SW480 (cell line): Measurements from ENCODE around the gene BOC.
A peak's percentile ranks its signal among the peaks of the same experiment; 100 is the strongest.

ENCODE experiments used
- DNase-seq: peaks from one replicate; pipeline ENCODE4 v3.0.0-alpha.2; 2016; ENCODE audit warnings: low spot score

Gene BOC

DNA sequence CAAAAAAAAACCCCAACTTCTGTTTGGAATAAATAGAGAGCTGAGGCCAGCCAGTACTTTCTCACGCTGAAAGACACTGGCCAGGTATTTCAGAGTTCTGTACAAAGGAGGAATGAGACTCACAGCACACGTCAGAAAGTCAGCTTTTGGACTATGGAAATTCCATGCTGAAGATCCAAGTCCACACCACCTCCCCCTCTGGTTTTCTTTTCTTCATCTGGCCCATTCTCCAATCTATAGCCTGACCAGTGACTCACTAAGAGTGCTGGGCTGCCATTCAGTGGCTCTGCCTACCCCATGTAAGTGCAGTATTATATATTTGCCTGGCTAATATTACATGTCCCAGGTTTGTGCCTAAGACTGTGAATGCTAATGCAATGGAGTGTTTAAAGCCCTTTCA, 13.9 kb downstream of the BOC start:
- DNase-seq, result no peak

DNA sequence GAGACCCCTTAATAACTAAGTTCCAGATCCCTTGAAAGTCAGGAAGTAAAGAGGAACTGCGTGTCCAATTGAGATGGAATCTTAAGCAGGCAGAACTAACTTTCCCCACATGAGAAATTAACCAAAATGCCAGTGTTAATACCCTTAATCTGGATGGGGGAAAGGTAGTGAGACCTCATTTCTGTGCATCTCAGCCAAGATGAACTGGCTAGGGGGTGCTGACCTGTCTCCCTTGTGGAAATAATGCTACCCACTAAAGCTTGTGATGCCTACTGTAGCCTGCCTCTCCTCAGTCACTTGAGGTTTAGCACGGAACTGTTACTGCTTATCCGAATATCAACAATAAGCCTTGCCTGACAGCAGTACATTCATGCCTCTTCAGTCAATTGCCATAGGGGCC, 15.1 kb downstream of the BOC start:
- DNase-seq, result no peak

GRCh38 chr3:113227146-113227545, 15.8 kb downstream of the BOC start:
- no peak for DNase-seq

GRCh38 chr3:113228498-113229286, 17.3 kb downstream of the BOC start:
- no peak for DNase-seq

DNA sequence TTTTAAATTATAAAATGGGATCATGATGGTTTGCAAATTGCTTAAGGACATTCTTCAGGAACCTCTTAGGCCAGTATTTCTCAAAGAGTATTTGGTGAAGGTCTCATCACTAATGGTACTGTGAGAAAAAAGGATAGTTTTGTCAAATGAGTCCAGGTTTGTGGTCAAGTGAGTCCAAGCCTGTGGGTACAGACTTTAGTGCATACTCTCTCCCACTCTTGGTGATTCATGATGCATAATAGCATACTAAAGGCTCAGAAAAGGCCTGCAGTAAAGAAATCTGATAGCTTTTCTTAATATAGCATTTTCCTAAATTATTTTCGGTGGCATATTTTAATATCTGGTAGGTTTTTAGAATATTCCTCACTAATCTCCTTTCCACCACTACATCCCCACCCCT, 20.0 kb downstream of the BOC start:
- DNase-seq, result peak; percentile 14

DNA sequence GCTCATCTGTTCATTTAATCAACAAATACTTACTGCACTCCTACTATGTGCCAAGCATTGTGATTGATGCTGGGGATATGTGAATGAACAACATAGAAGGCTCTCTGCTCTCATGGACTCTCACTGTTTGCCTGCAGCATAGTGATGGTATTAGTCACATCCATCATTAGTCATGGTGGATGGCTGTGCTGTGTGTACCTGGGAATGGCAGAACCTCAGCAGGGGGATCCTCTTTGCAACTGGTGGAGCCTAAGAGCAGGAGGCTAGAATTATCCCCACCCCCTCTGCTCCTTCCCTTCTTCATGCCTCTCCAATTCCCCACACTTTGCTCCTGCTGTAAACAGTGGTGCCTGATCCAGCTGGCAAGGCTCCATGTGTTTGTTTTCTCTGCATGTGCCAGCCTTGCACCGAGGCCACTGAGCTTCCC, 20.5 kb downstream of the BOC start:
- DNase-seq, result peak; percentile 79

GRCh38 chr3:113232342-113232741, 21.0 kb downstream of the BOC start:
- DNase-seq, result no peak

GRCh38 chr3:113233497-113233896, 22.1 kb downstream of the BOC start:
- DNase-seq, result no peak

DNA sequence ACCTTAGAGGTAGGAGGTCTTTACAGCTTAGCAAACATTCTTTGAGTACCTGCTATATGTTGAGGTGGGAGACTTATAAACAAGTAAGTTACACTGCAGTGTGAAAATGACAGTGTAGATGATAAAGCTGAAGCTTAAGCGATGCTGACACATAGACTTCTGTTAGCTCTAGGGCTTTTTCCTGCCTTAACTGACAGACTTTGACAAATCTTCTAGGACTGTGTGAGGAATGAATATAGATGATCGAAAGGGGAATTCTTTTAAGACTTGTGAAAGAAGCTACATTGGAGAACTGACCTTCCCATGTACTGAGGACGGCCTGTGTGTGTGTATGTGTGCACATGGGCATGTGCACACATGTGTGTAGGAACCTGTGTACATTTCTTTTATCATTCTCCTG, 22.7 kb downstream of the BOC start:
- DNase-seq, result no peak

GRCh38 chr3:113234688-113235260, 23.4 kb downstream of the BOC start:
- DNase-seq, result no peak

GRCh38 chr3:113238503-113238902, 27.1 kb downstream of the BOC start:
- no peak for DNase-seq

DNA sequence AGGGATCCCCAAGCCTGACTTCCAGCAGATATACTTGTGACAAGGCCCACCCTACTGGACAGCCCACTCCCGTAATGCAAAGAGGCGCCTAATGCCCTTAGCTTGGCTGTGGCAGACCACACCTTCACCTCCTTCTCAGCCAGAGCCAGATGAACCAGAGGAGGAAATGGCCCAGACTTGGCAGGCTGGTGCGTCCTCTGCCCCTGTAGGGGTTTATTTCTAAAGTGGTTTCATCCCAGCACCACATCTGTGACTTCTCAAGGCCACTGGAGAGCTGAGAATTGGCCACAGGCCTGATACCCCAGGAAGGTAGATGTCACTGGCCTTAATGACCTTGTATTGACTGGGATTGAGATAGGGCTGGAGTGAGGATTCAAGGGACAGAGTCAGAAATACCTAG, 29.5 kb downstream of the BOC start:
- no peak for DNase-seq

DNA sequence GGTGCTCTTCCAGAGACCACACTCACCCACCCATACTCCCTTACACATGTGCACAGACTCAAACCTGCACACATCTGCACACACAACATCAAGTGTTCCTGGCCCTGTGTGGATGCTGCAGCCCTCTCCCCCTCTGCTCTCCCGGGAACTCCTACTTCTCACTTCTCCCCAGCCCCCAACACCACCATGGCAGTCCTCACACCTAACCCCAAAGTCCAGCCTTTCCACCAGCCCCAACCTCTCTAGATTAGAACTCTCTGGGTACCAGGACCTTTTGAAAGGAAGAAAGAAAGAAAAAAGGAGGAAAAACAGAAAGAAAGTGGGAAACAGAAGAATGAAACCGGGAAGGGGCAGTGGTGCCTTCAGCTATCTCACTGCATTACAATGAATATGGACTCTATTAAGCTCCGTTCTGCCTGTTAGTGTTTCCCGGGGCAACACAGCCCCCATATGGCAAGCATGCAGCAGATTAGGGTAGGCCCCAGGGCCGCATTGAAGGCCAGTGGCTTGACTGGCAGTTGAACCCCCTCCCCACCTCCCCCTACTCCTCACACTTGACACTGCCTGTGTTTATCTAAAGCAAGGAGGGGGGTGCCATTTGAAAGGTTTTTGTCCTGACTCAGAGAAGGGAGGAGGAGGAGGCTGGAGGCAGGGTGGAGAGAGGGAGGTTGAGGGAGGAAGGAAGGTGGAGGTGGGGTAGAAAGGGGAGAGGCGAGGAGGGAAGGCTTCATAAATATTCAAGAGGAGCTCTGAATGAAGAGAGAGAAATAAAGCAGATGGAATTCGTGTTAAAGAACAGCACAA, 30.1 kb downstream of the BOC start:
- DNase-seq, result no peak

DNA sequence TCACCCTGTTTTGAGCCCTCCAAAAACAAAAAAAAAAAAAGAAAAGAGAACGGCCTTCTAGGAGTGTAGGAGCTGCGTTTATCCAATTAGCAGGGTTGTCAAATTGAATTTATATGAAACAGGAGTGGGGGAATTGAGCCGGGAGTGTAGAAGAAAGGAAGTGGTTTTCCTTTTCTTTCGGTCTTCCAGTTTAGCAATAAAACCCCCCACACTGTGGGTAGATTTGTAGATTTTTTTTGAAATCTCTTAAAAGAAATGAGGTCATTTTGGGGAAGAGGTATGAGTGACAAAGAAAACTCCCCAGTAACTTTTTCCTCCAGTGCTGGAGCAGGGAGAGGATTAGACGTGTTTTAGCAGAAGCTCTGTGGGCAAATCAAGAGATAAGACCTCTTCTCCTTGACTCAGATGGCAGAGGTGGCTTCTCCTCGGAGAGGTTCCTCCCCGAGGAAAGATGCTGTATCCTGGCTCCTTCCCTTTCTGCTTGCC, 30.8 kb downstream of the BOC start:
- DNase-seq, result no peak

- DNase-seq, result no peak
These were observed 31.7 kb downstream of the BOC start for GRCh38 chr3:113243071-113243470.

DNA sequence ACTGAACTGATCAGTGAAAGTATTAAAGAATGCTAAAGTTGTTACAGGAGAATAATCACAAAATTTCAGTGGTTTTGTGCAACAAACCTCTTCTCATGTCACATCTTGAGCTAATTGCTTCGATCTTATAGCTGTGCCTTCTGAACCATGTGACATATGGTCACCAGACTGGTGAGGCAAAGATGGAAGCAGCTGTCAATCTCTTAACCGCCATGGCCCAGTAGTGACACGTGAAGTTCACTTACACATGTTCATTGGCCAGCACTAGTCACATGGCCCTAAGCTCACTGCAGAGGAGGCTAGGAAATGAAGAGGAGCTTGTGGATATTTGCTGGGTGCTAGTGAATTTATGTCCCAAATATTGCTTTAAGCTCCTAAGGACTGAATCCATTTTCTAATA, 32.5 kb downstream of the BOC start:
- DNase-seq, result no peak

DNA sequence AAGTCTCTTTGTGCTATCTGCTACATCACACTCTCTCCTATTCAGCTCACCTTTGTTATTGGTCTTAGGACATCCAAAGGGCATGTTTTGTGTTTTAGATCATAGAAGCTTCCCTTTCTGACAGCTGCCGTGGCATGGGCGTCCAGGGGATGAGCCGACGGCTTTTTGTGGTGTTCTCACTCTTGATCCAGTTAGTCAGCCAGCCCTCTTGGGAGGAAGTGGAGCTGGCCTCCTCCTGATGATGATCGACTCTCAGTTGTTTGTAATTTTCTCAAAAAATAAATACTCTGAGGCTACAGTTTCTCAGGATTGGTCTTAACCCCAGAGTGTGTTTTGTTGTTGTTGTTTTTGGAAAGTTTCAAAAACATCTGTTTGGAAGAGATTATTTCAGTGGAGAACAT, 34.4 kb downstream of the BOC start:
- DNase-seq, result no peak

GRCh38 chr3:113247068-113247467, 35.7 kb downstream of the BOC start:
- no peak for DNase-seq

DNA sequence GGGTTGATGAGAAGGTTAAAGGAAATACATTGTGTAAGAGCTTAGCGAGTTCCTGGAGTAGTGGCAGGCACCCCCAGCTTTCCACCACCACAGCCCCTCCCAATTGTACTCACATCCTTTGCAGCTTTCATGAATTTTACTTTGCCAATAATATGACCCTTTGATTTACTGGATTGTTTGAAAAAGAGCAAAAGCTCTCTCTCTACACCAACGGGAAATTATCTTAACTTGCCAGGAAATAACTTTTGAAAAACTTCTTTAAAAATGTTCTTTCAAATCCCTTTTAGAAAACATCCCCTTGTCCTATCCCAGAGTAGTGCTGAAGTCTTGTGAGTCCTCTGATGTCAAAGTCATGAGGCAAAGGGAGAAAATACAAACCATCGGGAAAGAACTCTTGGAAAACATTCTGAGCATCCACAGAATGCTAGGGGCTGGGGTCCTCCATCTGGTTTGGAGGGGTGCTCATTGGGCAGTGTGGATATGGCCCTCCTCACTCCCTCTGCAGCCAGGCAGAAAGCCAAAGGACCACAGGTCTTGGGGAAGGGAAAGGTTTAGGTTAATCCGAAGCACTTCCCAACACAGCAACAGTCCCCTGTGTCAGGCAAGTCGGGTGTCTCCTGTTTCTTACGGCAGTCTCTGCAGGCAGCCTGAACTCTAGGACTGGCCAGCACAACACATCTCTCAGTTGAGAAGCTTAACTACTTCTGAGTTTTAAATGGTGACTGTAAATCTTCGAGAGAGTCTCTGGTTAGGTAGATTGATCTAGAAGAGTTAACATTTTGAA, 36.5 kb downstream of the BOC start:
- no peak for DNase-seq

DNA sequence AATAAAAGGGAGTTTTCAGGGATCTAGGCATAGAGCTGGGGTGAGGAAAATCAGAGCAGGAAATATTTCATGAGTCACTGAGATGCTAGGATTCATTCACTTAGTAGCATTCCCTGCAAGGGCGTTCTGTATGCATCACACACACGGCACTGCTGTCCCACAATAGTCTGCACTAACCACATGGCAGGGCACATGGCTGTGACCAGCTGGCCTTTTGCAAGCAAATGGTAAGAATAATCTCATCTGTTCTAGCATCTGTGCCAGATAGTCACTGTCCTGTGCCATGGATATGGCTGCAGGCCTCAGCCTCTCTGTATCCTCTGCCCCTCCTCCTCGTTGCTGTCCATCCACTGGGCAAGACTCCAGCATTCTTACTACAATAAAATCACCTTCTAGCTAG, 37.8 kb downstream of the BOC start:
- DNase-seq, result no peak

DNA sequence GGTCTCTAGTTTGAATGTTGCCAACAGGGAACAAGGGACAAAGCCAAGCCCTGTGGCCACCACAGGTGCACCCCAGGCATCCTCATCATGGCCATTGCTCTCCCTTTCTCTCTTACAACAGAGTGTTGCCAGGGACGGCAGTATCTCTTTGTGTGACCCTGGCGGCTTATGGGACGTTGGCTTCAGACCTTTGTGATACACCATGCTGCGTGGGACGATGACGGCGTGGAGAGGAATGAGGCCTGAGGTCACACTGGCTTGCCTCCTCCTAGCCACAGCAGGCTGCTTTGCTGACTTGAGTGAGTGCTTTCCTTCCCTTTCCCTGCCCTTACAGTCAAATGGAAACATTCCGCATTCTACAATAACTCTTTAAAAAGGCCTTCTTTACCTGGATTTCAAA, 38.2 kb downstream of the BOC start:
- DNase-seq, result no peak

GRCh38 chr3:113250566-113250965, 39.2 kb downstream of the BOC start:
- no peak for DNase-seq
